Measurements from ENCODE around the gene SLC43A2. TPM values are rescaled to one million over a fixed set of nuclear protein-coding genes. Genes with fewer than 3 reads are reported as not detected.

SLC43A2 gene
- total RNA-seq, 3 donors from 2014 or later (not counting 1 experiment from before 2014, with no cell fraction given) = 24.5 to 36.0 (median 30.3) TPM

DNA sequence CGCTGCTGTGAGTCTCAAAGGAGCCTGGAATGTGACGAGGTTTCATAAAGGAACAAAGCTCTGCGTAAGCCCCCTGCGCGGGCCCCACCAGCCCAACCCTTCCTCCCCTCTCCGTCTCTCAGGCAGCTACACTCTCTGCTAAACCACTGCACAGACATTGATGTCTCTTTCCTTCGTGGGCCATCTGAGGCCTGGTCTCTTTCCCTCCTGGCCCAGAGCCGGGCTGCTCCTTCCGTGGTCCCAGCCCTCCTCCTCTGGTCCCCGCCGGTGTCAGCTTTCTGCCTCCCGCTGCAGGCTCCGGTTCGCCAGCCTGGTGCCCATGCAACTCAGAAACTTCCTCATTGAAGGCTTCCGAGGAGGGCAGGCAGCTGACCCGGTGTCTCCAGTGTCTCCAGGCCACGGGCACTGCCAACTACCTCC is 9.5 kb upstream of the SLC43A2 start:
- H3K36me3 ChIP-seq (ENCODE audit: control insufficient read depth, insufficient read depth, low read length) = no peaks in the 10 kb centered on the region
- H3K4me1 ChIP-seq (ENCODE audit: control insufficient read depth, insufficient read depth, low read length) = no peaks in the 10 kb centered on the region
- H3K4me3 ChIP-seq (ENCODE audit: low read length) = no peak overlapping the region
- intact Hi-C loops (cut with micrococcal nuclease) = no loop called here
- Mint-ChIP-seq H3K27ac (no peak overlapping the region), H3K27me3 (ENCODE audit: low read depth in 2 of 2) (no peaks in the 10 kb centered on the region), H3K36me3 (no peaks in the 10 kb centered on the region), H3K4me1 (no peaks in the 10 kb centered on the region), H3K4me3 (no peak overlapping the region), H3K9me3 (no peaks in the 10 kb centered on the region)
- no peaks in the 10 kb centered on the region for H3K27me3 ChIP-seq (ENCODE audit: control insufficient read depth, insufficient read depth, low read length)
- 82% methylated on average over 17 of the region's 17 CpGs for WGBS (ENCODE audit: insufficient coverage)
- no peaks in the 10 kb centered on the region for H3K9me3 ChIP-seq (ENCODE audit: control insufficient read depth, insufficient read depth, low read length)
- H3K27ac ChIP-seq (ENCODE audit: low read length) = no peak overlapping the region
- no peak for DNase-seq
- no peak for ATAC-seq
- TF ChIP-seq, protein P1, sequence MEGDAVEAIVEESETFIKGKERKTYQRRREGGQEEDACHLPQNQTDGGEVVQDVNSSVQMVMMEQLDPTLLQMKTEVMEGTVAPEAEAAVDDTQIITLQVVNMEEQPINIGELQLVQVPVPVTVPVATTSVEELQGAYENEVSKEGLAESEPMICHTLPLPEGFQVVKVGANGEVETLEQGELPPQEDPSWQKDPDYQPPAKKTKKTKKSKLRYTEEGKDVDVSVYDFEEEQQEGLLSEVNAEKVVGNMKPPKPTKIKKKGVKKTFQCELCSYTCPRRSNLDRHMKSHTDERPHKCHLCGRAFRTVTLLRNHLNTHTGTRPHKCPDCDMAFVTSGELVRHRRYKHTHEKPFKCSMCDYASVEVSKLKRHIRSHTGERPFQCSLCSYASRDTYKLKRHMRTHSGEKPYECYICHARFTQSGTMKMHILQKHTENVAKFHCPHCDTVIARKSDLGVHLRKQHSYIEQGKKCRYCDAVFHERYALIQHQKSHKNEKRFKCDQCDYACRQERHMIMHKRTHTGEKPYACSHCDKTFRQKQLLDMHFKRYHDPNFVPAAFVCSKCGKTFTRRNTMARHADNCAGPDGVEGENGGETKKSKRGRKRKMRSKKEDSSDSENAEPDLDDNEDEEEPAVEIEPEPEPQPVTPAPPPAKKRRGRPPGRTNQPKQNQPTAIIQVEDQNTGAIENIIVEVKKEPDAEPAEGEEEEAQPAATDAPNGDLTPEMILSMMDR (IDR thresholded peaks at IDR 0.05) = no peak

DNA sequence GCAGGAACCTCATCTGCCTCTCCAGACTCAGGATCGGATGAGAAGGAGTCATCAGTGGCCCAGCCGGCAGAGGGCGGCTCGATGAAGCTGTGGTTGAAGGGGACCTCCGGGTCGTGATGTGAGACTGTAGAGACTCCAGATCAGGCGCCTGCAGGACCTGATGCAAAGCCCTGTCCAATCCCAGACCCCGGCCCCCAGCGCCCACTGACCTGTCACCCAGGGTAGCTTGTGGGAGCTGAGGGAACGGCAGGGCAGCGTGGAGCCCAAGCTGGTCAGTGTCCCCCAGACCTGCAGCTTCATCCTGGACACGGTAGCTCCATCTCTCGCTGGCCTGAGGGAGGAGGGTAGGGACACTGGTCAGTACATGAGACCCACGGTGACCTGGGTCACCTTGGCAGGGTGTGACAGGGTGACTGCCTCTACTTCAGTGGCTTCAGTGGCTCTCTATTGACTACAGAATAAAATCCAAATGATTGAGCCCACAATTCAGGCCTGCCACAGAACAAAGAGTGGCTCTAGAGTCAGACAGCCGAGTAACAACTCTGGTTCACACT is 8.2 kb upstream of the SLC43A2 start:
- WGBS (ENCODE audit: insufficient coverage) = 87% methylated on average over 15 of the region's 15 CpGs
- Histone ChIP-seq H3K36me3 (ENCODE audit: control insufficient read depth, insufficient read depth, low read length) (no peaks in the 10 kb centered on the region), H3K9me3 (ENCODE audit: control insufficient read depth, insufficient read depth, low read length) (no peaks in the 10 kb centered on the region), H3K4me3 (ENCODE audit: low read length) (no peak overlapping the region), H3K27me3 (ENCODE audit: control insufficient read depth, insufficient read depth, low read length) (no peaks in the 10 kb centered on the region), H3K4me1 (ENCODE audit: control insufficient read depth, insufficient read depth, low read length) (no peaks in the 10 kb centered on the region), H3K27ac (ENCODE audit: low read length) (no peak overlapping the region)
- Mint-ChIP-seq H3K27ac (no peak overlapping the region), H3K4me3 (no peak overlapping the region), H3K36me3 (no peaks in the 10 kb centered on the region), H3K27me3 (ENCODE audit: low read depth in 2 of 2) (peaks cover 0 to under 1% of the 10 kb centered on the region in 2 donors), H3K4me1 (peaks cover 0 to 1% of the 10 kb centered on the region in 2 donors), H3K9me3 (no peaks in the 10 kb centered on the region)
- DNase-seq (no peak), ATAC-seq (no peak)
- intact Hi-C loops (cut with micrococcal nuclease) = no loop called here
- TF ChIP-seq, protein P1 (IDR thresholded peaks at IDR 0.05) = no peak

DNA sequence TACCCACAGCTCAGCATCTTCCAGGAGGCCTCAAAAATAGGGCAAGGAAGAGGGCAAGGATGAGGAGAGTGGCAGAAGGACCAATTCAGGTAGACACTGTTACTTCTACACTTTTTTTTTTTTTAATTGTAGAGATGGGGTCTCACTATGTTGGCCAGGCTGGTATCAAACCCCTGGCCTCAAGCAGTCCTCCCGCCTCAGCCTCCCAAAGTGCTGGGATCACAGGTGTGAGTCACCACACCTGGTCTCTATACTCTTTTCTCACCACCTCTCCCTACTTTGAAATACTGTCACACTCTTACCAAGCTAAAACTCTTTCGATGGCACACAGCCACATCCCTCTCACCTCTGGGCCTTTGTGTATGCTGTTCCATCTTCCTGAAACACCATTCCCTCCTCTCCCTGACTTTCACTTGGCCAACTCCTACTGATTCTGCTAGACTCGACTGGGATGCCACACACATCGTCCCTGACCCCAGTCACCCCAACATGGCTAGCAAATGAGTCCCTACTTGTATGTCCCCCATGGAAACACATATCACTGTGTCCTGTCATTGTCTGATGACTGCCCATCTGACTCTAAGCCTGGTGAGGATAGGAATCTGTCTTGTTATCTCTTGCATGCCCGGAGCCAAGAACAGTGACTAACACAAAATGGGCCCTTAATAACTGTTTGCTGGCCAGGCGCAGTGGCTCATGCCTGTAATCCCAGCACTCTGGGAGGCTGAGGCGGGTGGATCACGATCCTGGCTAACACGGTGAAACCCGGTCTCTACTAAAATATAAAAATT is 7.2 kb upstream of the SLC43A2 start:
- intact Hi-C loops (cut with micrococcal nuclease) = no loop called here
- H3K4me3 ChIP-seq (ENCODE audit: low read length) = no peak overlapping the region
- H3K36me3 Mint-ChIP-seq = no peaks in the 10 kb centered on the region
- no peak overlapping the region for H3K27ac ChIP-seq (ENCODE audit: low read length)
- TF ChIP-seq, protein P1 (IDR thresholded peaks at IDR 0.05) = no peak
- peaks cover 3% of the 10 kb centered on the region for H3K4me1 ChIP-seq (ENCODE audit: control insufficient read depth, insufficient read depth, low read length)
- no peaks in the 10 kb centered on the region for H3K9me3 ChIP-seq (ENCODE audit: control insufficient read depth, insufficient read depth, low read length)
- H3K36me3 ChIP-seq (ENCODE audit: control insufficient read depth, insufficient read depth, low read length) = no peaks in the 10 kb centered on the region
- peaks cover 0 to 4% of the 10 kb centered on the region in 2 donors for H3K4me1 Mint-ChIP-seq
- peaks cover 0 to 4% of the 10 kb centered on the region in 2 donors for H3K27me3 Mint-ChIP-seq (ENCODE audit: low read depth in 2 of 2)
- no peak overlapping the region for H3K27ac Mint-ChIP-seq
- WGBS (ENCODE audit: insufficient coverage) = 85% methylated on average over 10 of the region's 10 CpGs
- no peaks in the 10 kb centered on the region for H3K9me3 Mint-ChIP-seq
- no peaks in the 10 kb centered on the region for H3K27me3 ChIP-seq (ENCODE audit: control insufficient read depth, insufficient read depth, low read length)
- no peak overlapping the region for H3K4me3 Mint-ChIP-seq
- ATAC-seq (no peak), DNase-seq (no peak)
